Measurements from ENCODE around the gene TMEM138. TPM values are rescaled to one million over a fixed set of nuclear protein-coding genes. Genes with fewer than 3 reads are reported as not detected.
"Not testable (repeated sequence)": the region's sequence is repeated elsewhere in the genome, so short reads cannot be mapped to it uniquely, and the experiment has no call there.

Gene TMEM138
- polyA plus RNA-seq, 1 donor = 19.1 TPM

DNA sequence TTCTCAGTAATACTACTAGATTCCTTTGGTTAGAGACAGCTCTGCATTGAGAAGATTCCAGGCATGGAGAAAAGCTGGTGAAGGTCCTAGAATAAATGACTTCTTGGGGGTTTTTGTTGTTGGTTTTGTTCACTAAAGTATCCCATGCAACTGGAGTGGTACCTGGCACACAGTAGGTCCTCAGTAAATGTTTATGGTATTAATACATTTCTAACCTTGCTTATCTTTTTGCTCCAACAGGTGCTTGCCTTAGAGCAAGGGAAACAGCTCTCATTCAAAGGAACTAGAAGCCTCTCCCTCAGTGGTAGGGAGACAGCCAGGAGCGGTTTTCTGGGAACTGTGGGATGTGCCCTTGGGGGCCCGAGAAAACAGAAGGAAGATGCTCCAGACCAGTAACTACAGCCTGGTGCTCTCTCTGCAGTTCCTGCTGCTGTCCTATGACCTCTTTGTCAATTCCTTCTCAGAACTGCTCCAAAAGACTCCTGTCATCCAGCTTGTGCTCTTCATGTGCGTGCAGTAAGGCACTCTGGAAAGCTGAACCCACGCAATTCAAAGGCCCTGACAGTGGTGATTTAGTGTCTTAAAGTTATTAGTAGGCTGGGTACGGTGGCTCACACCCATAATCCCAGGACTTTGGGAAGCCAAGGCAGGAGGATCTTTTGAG, 2.0 kb downstream of the TMEM138 start:
- DNase-seq (ENCODE audit: low read depth) = no peak

DNA sequence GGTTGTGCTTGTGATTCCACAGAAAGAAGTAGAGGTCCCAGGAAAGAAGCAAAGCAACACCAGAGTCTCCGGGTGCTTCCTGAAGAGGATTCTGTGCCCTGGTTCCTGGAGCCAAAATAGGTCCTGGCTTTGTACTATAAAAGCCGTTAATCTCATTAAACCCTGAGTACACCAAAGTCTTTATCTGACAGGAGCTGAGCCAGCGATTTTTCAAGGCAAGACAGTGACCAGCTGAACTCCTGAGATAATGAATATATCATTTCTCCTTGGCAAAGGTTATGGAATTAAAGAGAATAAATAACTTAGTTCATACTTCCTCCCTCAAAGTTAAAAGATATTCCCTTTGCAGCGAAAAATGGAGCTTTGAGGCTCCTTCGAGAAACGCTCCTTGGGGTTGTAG, 5.2 kb downstream of the TMEM138 start:
- no peak for DNase-seq (ENCODE audit: low read depth)

DNA sequence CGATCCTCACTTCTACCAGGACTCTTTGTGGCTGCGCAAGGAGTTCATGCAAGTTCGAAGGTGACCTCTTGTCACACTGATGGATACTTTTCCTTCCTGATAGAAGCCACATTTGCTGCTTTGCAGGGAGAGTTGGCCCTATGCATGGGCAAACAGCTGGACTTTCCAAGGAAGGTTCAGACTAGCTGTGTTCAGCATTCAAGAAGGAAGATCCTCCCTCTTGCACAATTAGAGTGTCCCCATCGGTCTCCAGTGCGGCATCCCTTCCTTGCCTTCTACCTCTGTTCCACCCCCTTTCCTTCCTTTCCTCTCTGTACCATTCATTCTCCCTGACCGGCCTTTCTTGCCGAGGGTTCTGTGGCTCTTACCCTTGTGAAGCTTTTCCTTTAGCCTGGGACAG, 6.5 kb downstream of the TMEM138 start:
- DNase-seq (ENCODE audit: low read depth) = no peak

DNA sequence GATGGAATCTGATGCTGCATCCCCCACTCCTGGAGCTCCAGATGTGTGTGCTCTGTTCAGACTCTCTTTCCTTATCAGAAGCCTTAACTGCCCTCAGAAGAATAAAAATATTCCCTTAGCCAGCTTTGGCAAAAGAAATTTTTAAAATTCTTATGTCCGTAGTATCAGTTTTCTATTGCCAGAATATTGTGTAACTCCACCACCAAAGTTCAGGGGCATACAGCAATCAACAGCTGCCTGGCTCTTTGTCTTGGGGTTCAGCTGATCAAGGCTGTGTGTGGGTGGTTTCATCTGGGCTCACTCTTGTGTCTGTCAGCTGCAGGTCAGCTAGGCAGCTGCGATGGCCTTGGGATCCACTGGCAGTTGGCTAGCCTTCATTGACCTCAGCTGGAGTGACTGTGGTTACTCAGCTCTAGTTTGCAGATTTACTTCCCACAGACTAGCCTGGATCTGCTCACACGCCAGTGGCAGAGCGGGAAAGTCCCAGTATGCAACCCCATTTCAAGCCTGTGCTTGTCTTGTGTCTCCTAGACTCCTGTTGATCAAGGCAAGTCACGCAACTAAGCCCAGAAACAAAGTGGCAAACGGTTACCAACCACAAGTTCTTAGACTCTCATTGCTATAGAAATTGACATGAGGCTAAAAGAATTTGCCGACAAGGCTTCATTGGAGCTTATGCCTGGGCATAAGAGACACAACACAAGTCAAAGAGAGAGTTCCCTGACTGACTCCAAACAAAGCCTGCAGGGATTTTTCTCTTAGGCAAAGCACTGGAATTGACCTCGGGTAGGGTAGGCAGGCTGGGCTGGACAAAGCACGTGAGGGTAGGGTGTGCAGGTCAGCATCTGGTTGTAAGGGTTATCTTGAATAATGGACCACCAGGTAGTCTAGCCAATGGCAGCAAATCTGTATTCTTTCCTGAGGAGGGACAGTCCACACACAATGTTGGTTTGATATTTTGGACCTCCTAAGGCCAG, 7.5 kb downstream of the TMEM138 start:
- DNase-seq (ENCODE audit: low read depth) = no peak

DNA sequence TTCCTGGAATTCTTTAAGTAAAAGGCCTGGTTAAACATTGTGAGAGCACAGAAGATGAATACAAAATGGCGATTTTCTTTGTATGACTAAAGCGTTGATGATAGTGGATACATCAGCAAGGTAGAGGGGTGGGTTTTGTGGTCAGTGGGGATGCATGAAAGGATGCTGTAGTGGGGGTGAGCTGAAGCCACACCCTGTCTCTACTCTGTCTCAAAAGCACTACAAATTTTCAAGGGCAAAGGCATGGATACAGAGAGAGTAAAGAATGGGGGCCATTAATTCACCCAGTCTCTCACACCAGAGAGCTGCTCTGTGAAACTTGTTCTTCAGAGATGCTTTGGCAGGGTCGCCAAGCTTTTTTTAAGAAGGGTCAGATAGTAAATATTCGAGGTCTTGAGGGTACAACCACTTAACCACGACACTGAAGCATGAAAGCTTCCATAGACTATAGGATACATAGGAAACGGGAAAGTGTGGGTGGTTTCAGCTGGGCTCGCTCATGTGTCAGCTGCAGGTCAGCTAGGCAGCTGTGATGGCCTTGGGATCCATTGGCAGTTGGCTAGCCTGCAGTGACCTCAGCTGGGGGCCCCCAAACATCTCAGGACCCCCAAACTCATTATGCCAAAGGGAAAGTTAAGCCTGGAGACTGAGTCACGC, 8.3 kb downstream of the TMEM138 start:
- no peak for DNase-seq (ENCODE audit: low read depth)

DNA sequence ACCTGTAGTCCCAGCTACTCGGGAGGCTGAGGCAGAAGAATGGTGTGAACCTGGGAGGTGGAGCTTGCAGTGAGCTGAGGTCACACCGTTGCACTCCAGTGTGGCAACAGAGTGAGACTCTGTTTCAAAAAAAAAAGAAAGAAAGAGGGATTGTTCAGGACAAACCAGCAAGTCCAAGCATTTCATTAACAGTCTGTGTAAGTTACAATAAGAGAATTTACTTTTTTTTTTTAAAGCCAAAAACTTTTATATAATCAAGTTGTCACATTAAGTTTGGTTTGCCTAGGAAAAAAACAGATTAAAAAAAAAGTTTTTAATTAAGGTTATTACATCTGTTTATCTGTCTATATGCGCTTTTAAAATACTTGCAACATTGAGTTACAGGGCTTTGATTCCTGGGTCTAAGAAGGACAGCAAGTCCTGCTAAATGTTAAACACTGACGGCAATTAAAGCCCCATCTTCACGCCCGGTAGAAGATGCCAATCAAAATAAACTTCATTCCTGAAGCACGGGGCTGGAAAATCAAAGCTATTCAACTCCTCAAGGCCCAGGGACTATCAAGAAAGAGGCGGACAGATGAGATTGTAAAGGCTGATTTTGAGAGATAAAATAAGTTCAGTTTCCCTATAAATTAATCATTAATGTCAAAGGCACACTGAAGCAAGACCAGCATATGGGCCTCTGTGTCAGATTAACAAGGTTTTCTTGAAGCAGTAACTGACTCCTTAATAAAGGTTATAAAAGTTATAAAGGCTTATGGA, 10.7 kb downstream of the TMEM138 start:
- DNase-seq (ENCODE audit: low read depth) = no peak

DNA sequence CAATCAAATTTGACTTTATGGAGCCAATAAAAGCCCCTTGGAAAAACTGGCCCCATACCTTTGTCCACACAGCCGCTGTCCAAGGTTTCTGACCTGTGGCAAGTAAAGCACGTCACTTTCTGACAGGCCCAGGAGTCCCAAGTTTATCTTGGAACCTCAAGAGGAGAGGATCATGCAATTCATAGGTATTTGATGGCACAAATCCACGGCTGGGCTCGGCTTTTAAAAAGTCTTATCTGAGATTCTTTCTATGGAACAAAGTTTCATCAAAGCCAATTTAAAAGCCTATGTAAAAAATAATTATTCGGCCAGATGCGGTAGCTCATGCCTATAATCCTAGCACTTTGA, 13.6 kb downstream of the TMEM138 start:
- DNase-seq (ENCODE audit: low read depth) = no peak

DNA sequence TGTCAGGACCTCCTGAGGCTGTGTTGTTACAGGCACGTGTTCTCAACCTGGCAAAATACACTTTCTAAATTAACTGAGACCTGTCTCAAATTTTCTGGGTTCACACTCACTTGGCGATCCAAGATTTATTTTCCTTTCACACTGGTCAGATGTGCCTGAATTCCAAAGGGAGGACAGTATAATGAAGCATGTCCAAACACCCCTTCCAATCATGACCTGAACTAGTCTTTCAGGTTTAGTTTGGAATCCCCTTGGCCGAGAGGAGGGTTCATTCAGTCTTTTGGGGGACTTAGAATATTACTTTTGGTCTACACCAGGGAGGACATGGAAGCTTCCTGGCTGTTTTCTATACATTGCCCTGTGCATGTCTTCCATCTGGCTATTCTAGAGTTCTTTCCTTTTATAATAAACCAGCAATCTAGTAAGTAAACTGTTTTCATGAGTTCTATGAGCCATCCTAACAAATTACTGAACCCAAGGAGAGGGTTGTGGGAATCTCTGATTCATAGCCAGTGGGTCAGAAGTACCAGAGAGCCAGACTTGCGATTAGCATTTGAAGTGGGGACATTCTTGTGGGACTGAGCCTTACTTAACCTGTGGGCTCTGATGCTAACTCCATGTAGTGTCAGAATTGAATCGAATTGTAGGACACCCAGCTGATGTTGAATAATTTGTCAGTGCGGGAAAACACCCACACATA, 15.4 kb downstream of the TMEM138 start:
- no peak for DNase-seq (ENCODE audit: low read depth)

DNA sequence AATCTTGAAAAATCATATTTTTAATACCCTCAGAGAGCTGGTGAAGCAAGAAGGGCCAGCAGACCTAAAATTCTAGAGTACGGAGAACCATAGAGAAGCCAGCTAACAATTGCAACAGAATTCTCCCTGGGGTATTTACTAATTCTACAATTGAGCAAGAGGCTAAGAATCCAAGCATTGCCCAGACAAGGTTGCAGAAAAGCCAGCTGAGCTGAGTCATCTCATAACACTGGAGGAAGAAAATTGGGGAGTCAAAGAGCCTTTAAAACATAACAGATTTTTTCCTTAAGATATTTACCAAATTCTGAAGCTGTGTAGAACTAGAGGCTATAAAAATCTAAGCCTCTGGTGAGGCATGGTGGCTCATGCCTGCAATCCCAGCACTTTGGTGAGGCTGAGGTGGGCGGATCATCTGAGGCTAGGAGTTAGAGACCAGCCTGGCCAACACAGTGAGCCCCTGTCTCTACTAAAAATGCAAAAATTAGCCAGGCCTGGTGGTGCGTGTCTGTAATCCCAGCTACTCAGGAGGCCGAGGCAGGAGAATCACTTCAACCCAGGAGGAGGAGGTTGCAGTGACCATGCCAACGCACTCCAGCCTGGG, 16.6 kb downstream of the TMEM138 start:
- no peak for DNase-seq (ENCODE audit: low read depth)

DNA sequence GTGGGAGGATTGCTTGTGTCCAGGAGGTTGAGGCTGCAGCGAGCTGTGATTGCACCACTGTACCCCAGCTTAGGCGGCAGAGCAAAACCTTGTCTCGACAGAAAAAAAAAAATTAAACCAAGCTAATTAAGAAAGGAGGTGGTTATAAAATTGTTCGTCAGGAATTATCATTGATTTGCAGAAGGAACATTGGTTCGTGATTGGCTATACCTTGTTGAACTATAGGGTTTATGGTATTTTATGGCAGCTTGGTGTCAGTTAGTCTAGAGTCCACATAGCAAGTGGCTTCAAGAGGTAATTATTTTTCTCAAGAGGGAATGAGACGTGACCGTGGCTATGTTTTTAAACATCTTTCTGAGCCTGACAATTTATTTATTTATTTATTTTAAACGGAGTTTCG, 18.7 kb downstream of the TMEM138 start:
- DNase-seq (ENCODE audit: low read depth) = no peak

DNA sequence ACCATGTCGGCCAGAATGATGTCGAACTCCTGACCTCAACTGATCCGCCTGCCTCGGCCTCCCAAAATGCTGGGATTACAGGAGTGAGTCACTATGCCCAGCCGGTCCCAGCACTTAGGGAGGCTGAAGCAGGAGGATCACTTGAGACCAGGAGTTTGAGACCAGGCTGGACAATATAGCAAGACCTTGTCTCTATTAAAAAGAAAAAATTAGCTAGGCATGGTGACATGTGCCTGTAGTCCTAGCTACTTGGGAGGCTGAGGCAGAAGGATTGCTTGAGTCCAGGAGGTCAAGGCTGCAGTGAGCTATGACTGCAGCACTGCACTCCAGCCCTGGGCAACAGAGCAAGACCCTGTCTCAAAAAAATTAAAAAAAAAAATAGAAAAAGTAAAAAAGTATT, 21.7 kb downstream of the TMEM138 start:
- not testable (repeated sequence) for DNase-seq (ENCODE audit: low read depth)

DNA sequence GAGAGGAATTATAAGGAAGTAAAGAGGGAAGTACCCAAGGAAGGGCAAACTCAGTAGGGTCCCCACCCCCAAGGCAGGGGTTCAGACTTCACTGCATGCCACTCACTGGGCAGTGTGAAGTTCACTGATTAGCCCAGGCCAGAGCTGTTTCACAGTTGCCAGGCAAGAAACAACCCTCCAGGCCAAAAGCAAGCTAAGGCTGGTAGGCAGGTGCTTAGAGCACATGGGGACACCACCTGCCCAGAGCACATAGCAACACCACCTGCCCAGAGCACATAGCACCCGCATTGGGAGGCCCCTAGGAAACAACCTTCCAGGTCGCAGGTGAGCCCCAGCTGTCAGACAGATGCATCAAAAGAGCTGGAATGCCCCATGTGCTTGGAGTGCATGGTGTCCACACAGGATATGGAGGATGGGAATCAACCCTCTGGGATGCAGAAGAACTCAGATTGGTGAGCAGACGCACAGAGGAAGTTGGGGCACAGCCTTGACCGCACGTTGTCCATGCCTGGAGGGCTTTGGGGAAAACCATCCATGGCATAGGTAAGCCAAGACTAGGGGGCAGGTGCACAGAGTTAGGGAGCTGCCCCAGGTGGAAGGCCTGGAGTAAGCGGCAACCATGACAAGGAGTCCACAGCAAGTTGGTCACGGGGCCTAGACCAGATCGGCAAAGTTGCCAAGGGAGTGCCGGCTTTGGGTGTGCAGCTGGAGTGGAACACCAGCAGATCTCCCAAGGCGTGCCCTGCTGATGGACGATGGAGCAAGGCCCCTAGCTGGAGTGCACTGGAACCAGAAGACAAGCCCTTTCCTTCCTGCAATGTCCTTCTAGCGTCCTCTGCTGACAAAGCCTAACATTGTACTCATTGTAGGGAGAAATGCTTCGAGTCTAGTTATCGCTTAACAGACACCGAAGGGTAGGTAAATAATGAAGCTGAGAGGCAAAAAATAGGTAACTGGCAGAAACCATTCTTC, 22.4 kb downstream of the TMEM138 start:
- DNase-seq (ENCODE audit: low read depth) = no peak

DNA sequence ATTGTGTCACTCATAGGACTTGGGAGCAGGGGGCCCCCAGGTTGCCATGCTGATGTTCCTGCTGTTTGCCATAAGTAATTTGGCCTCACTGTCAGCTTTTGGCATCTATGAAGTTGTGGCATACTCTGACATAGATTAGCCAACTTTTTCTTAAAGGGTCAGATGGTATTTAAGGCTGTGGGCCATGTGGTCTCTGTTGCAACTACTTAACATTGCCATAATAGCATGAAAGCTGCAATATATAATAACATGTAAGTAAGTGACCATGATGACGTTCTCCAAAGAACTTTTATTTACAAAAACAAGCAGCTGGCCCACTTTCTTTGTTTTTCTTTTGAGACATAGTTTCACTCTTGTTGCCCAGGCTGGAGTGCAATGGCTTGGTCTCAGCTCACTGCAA, 28.0 kb downstream of the TMEM138 start:
- DNase-seq (ENCODE audit: low read depth) = no peak

DNA sequence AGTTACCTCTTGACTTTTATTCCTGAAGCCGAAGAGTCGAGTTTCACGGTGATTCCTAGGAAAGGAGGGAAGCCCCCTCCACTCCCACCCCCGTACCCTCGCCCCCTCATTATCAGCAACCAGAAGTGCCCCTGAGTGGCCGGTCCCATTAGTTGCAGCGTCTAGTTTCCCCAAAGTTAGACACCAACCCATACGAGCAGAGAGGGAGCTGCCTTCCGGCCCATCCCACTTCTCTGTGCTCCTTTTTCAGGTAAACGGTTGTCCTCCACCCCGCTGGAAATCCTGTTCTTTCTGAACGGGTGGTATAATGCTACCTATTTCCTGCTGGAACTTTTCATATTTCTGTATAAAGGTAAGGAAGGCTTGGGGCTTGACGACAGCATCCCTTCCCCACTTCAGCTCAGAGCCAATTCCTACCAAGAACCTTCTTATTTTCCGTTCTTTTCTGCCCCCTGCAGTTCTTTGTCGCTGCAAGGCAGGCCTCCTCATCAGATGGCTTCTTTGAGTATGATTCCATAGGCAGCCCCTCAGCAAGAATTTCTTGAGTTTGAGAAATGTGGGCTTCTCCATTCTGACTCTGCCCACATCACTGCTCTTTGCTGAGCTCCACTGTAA, 30.9 kb downstream of the TMEM138 start:
- DNase-seq (ENCODE audit: low read depth) = no peak

DNA sequence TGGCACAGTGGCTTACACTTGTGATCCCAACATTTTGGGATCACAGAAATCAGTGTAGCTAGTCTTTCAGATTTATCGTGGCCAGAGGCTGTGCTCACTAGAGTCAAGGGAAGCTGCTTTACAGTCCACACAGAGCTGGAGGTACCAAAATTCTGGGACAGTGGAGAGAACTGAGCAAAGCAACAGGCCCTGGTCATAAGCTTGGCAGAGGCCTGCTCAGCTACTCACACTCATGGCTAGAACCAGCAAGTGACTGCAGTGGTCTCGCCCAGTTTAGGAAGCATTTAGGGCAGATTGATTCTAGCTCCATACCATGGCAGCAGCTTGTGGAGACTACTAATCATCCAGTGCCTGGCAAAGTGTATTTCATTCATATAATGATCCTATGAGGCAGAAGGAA, 39.0 kb downstream of the TMEM138 start:
- no peak for DNase-seq (ENCODE audit: low read depth)

DNA sequence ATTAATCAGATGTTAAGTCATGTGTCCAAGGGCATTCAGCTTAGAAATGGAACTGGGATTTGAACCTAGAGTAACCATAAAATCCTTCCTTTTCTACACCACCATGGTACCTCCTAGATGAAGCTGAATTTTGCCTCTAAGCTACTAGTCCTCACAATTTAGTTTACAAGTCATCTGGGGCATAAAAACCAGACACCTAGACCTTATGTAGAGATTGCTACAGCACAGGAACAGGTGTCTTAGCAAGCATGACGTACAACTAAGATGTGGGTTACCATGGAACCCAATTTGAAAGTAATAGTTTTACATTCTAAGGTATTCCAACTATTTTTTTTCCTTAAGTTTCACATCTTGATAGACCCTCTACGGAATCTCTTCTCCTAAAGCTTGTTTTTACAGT, 39.4 kb downstream of the TMEM138 start:
- DNase-seq (ENCODE audit: low read depth) = no peak

DNA sequence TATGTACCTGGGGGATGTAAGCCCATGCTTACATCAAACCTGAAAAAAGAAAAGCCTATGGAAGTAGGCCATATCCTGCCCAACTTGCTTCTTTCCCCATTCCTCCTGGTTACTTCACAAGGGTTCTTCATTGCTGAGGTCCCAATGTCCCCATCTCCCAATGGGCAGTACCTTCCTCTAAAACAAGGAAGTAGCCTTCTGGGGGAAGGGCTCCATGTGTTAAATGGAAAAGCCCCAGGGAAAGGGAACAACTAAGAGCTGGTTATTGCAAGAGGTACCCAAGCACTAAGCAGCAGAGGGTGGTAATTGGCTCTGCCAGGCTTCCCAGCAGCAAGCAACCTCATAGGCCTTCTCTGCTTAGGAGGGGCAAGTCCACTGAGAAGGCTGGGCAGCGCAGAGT, 41.5 kb downstream of the TMEM138 start:
- DNase-seq (ENCODE audit: low read depth) = no peak

DNA sequence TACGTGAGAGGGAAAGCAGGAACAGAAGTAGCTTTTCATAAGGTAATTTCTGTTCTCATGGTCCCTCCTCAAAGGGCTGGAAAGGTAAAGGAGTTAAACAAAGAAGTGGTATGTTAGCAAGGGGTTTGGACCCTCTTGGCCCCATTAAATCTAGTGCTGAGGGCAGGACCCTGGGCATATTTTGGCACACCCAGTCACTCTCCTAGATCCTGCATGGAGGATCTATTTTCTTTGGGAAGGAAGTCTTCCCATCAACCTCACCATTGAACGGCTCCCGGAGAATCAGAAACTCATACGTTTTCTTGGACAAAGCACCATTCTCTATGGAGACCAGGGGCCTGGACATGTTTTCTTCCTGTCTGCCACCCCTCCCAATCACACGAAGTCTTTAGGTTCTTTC, 41.9 kb downstream of the TMEM138 start:
- no peak for DNase-seq (ENCODE audit: low read depth)

DNA sequence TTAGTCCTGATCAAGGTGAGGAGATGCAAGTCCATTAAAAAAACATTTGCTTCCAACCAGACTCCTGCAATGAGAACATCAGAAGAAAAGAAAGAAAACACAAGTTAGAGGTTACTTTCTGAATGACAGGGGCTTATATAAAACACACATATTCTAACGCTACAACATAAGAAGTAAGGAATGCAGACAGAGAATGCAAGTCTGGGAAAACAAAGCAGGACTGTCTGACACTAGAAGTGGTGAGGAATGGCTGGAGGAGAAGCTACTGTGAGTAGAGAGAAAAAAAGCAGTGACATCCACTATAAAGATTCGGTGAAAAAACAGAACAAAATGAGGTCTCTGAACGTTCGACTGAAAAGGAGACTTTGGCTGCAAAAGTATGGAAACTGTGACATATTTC, 42.5 kb downstream of the TMEM138 start:
- no peak for DNase-seq (ENCODE audit: low read depth)

Measured in forelimb muscle (tissue), 1 donor.